Panc1 (cell line): ENCODE data around the gene GPD2. TPM values are rescaled to one million over a fixed set of nuclear protein-coding genes. Genes with fewer than 3 reads are reported as not detected.

Experiments
- ATAC-seq: fragments of 200-7000 bp; cut with Tn5 transposase; 2 replicates; pipeline ENCODE4 v1.9.1; 2020; ENCODE audit warnings: mild to moderate bottlenecking, moderate library complexity
- BruUV-seq: library from RNA; stranded (reverse); fragments of 400-500 nt; replicated peaks from 2 replicates; lab custom pipeline; 2021; lab: Mats Ljungman, UMichigan
- CTCF ChIA-PET: fragments of 300-600 bp; sonication (Branson Sonifier 250); formaldehyde crosslinking; loops from one replicate; lab custom pipeline; 2022; ENCODE audit warnings: antibody characterized with exemption; lab: Charles Lee
- POLR2A ChIA-PET: fragments of 300-600 bp; sonication (Branson Sonifier 250); formaldehyde crosslinking; loops from one replicate; lab custom pipeline; 2022; ENCODE audit warnings: antibody characterized with exemption; lab: Charles Lee
- DNase-seq: peaks from one replicate; pipeline ENCODE4 v3.0.0-alpha.2; 2010; ENCODE audit warnings: low read depth, low spot score
- H3K27ac ChIP-seq: 2 replicates; pipeline ENCODE4 v1.5.1; 2011; ENCODE audit warnings: mild to moderate bottlenecking, low read length, inconsistent platforms
- H3K27me3 ChIP-seq: fragments of 200-500 bp; sonication (Bioruptor generic); 2 replicates; pipeline ENCODE4 v1.6.0; 2014; ENCODE audit warnings: low read length, inconsistent platforms; ENCODE audit not compliant: control insufficient read depth, insufficient read depth
- H3K36me3 ChIP-seq: fragments of 200-500 bp; sonication (Bioruptor generic); 2 replicates; pipeline ENCODE4 v1.5.1; 2014; ENCODE audit warnings: inconsistent platforms, mild to moderate bottlenecking, low read length, moderate library complexity; ENCODE audit not compliant: control insufficient read depth, insufficient read depth
- H3K4me1 ChIP-seq: 2 replicates; pipeline ENCODE4 v1.5.1; 2011; ENCODE audit warnings: inconsistent platforms, mild to moderate bottlenecking, low read length, moderate library complexity; ENCODE audit not compliant: control insufficient read depth, insufficient read depth
- H3K4me3 ChIP-seq, 2 experiments: 2 replicates each; pipeline ENCODE4 v1.5.1; 2011 to 2012; ENCODE audit warnings: low read depth in 2 of 2, low read length in 2 of 2, mild to moderate bottlenecking in 2 of 2, inconsistent platforms in 1 of 2, moderate library complexity in 1 of 2
- H3K9me3 ChIP-seq: fragments of 200-500 bp; sonication (Bioruptor generic); 2 replicates; pipeline ENCODE4 v1.5.1; 2014; ENCODE audit warnings: low read depth, mild to moderate bottlenecking, inconsistent platforms, low read length, moderate library complexity; ENCODE audit not compliant: control insufficient read depth, insufficient read depth
- POLR2AphosphoS5 ChIP-seq: IDR thresholded peaks from 2 replicates; pipeline ENCODE4 v1.6.1; 2012; ENCODE audit warnings: mild to moderate bottlenecking, low read depth, low read length, moderate library complexity
- SIN3A ChIP-seq: IDR thresholded peaks from 2 replicates; pipeline ENCODE4 v1.6.1; 2012; ENCODE audit warnings: low read depth, mild to moderate bottlenecking, low read length, moderate library complexity, borderline replicate concordance; ENCODE audit not compliant: insufficient read depth
- TCF7L2 ChIP-seq: IDR thresholded peaks from 2 replicates; pipeline ENCODE4 v1.6.1; 2011; ENCODE audit warnings: mild to moderate bottlenecking, low read depth, low read length, inconsistent platforms
- in situ Hi-C: cut with HindIII; loops from 2 replicates; pipeline ENCODE4 v1.10.0; 2016; ENCODE audit warnings: low sequenced_read_pairs, low pct_unique_long_range_greater_than_20kb
- intact Hi-C: fragments of 100-400 bp; cut with micrococcal nuclease; formaldehyde crosslinking; loops from one replicate; pipeline ENCODE4 v1.10.0; 2022; ENCODE audit not compliant: unreplicated experiment
- total RNA-seq: library from RNA; stranded (reverse); gene quantifications from one replicate; pipeline ENCODE4 v1.2.1, GENCODE V29; 2021; ENCODE audit not compliant: unreplicated experiment
- TF ChIP-seq, protein P1 (sequence below), 2 experiments: IDR thresholded peaks; 2 replicates each; pipeline ENCODE4 v1.6.1; 2011 to 2012; ENCODE audit warnings: low read depth in 2 of 2, control low read depth in 1 of 2, low read length in 1 of 2, mild to moderate bottlenecking in 1 of 2, moderate library complexity in 1 of 2; ENCODE audit not compliant: insufficient read depth in 1 of 2
- TF ChIP-seq, protein P2 (sequence below): fragments of 450-650 bp; IDR thresholded peaks from 2 replicates; pipeline ENCODE4 v1.5.1; 2017; ENCODE audit warnings: mild to moderate bottlenecking

GPD2 gene
- total RNA-seq, 1 experiment from 2014 or later = 27.5 TPM

DNA sequence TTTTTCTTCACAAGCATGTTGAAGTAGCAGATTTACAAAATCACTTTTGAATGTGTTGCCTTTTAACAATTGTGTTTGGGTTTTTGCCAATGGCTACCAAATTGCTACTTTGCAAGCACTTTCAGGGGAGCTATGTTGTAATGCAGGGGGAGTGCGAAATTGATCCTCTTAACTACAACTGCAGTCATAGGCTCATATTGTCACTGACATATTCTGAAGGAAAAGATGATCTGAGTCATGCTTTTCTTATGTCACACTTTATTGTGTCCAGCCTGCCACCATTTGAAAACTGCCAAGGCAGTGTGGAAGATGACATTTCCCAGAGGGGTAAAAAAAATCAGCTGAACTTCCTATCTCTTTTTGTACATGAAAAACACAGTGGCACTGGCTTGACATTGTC, 74.9 kb downstream of the GPD2 start:
- no peak overlapping the region for H3K27ac ChIP-seq
- H3K27me3 ChIP-seq = no peaks in the 10 kb centered on the region
- no peak overlapping the region for H3K4me3 ChIP-seq
- BruUV-seq = no TSS peak
- TF ChIP-seq POLR2AphosphoS5 = no peak
- ChIA-PET CTCF (no interaction called here), POLR2A (no interaction called here)
- H3K4me1 ChIP-seq = no peaks in the 10 kb centered on the region
- in situ Hi-C loops (no loop called here), intact Hi-C loops (no loop called here)
- ATAC-seq (no peak), DNase-seq (no peak)
- H3K36me3 ChIP-seq = no peaks in the 10 kb centered on the region
- no peaks in the 10 kb centered on the region for H3K9me3 ChIP-seq

DNA sequence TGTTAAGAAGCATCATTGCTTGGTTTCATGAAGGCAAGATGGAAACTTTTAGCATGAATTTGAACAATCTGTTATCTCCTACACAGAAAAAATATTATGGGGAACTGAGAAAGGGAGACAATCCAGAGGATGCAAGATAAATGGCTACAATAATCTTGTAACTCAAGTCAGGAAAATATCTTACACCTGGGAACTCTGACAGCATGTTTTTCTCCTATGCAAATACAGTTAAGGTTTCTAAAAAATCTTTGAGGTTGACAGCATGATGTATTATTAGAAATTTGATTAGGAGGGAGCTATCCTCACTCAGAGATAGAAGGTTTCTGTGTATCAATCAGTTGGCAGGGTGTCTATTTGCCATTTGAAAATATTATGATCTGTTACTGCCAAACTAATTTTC, 75.6 kb downstream of the GPD2 start:
- no peak overlapping the region for H3K4me3 ChIP-seq
- no TSS peak for BruUV-seq
- POLR2A ChIA-PET = no interaction called here
- TF ChIP-seq SIN3A (no peak), POLR2AphosphoS5 (no peak), TCF7L2 (no peak)
- TF ChIP-seq, protein P1, sequence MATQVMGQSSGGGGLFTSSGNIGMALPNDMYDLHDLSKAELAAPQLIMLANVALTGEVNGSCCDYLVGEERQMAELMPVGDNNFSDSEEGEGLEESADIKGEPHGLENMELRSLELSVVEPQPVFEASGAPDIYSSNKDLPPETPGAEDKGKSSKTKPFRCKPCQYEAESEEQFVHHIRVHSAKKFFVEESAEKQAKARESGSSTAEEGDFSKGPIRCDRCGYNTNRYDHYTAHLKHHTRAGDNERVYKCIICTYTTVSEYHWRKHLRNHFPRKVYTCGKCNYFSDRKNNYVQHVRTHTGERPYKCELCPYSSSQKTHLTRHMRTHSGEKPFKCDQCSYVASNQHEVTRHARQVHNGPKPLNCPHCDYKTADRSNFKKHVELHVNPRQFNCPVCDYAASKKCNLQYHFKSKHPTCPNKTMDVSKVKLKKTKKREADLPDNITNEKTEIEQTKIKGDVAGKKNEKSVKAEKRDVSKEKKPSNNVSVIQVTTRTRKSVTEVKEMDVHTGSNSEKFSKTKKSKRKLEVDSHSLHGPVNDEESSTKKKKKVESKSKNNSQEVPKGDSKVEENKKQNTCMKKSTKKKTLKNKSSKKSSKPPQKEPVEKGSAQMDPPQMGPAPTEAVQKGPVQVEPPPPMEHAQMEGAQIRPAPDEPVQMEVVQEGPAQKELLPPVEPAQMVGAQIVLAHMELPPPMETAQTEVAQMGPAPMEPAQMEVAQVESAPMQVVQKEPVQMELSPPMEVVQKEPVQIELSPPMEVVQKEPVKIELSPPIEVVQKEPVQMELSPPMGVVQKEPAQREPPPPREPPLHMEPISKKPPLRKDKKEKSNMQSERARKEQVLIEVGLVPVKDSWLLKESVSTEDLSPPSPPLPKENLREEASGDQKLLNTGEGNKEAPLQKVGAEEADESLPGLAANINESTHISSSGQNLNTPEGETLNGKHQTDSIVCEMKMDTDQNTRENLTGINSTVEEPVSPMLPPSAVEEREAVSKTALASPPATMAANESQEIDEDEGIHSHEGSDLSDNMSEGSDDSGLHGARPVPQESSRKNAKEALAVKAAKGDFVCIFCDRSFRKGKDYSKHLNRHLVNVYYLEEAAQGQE (IDR thresholded peaks at IDR 0.05; ENCODE audit: insufficient read depth in 1 of 2, low read depth in 2 of 2, low read length in 1 of 2) = no peak
- TF ChIP-seq, protein P2, sequence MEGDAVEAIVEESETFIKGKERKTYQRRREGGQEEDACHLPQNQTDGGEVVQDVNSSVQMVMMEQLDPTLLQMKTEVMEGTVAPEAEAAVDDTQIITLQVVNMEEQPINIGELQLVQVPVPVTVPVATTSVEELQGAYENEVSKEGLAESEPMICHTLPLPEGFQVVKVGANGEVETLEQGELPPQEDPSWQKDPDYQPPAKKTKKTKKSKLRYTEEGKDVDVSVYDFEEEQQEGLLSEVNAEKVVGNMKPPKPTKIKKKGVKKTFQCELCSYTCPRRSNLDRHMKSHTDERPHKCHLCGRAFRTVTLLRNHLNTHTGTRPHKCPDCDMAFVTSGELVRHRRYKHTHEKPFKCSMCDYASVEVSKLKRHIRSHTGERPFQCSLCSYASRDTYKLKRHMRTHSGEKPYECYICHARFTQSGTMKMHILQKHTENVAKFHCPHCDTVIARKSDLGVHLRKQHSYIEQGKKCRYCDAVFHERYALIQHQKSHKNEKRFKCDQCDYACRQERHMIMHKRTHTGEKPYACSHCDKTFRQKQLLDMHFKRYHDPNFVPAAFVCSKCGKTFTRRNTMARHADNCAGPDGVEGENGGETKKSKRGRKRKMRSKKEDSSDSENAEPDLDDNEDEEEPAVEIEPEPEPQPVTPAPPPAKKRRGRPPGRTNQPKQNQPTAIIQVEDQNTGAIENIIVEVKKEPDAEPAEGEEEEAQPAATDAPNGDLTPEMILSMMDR = no peak
- no peaks in the 10 kb centered on the region for H3K4me1 ChIP-seq
- ATAC-seq = no peak
- H3K27ac ChIP-seq = no peak overlapping the region
- no peaks in the 10 kb centered on the region for H3K36me3 ChIP-seq
- no peaks in the 10 kb centered on the region for H3K9me3 ChIP-seq
- intact Hi-C loops = no loop called here
- CTCF ChIA-PET = no interaction called here
- in situ Hi-C loops = no loop called here
- H3K27me3 ChIP-seq = no peaks in the 10 kb centered on the region
- no peak for DNase-seq

DNA sequence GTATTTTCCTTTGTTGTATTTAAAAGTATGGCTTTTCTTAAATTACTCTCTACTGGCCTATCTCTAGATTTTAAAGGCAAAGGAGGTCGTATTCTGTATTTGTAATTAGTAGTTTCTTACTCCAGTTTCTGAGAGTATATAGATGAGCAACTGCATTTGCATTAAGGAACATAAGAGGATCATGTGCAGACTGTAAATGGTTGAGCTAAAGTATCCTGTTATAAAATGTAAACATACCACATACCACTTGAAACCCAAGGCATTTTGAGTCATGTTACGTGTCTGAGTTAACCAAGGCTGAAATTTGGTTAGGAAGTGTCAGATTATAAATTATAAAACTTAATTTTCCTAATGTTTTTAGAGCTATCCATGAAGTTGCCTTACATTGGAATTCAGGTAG, 76.3 kb downstream of the GPD2 start:
- in situ Hi-C loops = no loop called here
- intact Hi-C loops = no loop called here

More for the DNA sequence above, 76.3 kb downstream of the GPD2 start:
- Histone ChIP-seq H3K9me3 (no peaks in the 10 kb centered on the region), H3K27ac (no peak overlapping the region), H3K27me3 (no peaks in the 10 kb centered on the region), H3K4me1 (no peaks in the 10 kb centered on the region), H3K4me3 (no peak overlapping the region), H3K36me3 (no peaks in the 10 kb centered on the region)
- BruUV-seq = no TSS peak
- CTCF ChIA-PET = no interaction called here
- TF ChIP-seq, protein P2 = no peak
- TF ChIP-seq SIN3A (no peak), TCF7L2 (no peak), POLR2AphosphoS5 (no peak)
- TF ChIP-seq, protein P1 (IDR thresholded peaks at IDR 0.05; ENCODE audit: insufficient read depth in 1 of 2, low read depth in 2 of 2, low read length in 1 of 2) = no peak
- DNase-seq (no peak), ATAC-seq (no peak)
- POLR2A ChIA-PET = no interaction called here
